Upper lobe of left lung (tissue), 6 donors: ENCODE results near the gene ST13. TPM values are rescaled to one million over a fixed set of nuclear protein-coding genes. Genes with fewer than 3 reads are reported as not detected.

ENCODE experiments used
- ATAC-seq, 2 donors: fragments of 200-7000 bp; cut with Tn5 transposase; one replicate each; pipeline ENCODE4 v1.9.1; 2022; ENCODE audit warnings: mild to moderate bottlenecking in 2 of 2, moderate library complexity in 2 of 2; ENCODE audit not compliant: low FRiP score in 2 of 2
- DNase-seq, 2 donors: peaks; one replicate each; pipeline ENCODE4 v3.0.0-alpha.2; 2019 to 2020
- H3K27ac ChIP-seq, 4 donors: fragments of 200-600 bp; sonication (generic); one replicate each; pipeline ENCODE4 v1.5.1; 2016 to 2019
- H3K27me3 ChIP-seq, 4 donors: fragments of 200-600 bp; sonication (generic); one replicate each; pipeline ENCODE4 v1.5.1; 2017 to 2019
- H3K36me3 ChIP-seq, 4 donors: fragments of 200-600 bp; sonication (generic); one replicate each; pipeline ENCODE4 v1.5.1; 2016 to 2019
- H3K4me1 ChIP-seq, 4 donors: fragments of 200-600 bp; sonication (generic); one replicate each; pipeline ENCODE4 v1.5.1; 2018 to 2019
- H3K4me3 ChIP-seq, 4 donors: fragments of 200-600 bp; sonication (generic); one replicate each; pipeline ENCODE4 v1.5.1; 2017 to 2019; ENCODE audit warnings: mild to moderate bottlenecking in 2 of 4, moderate library complexity in 1 of 4
- H3K9me3 ChIP-seq, 4 donors: fragments of 200-600 bp; sonication (generic); one replicate each; pipeline ENCODE4 v1.5.1; 2018 to 2019
- CTCF ChIP-seq, 6 experiments: fragments of 450-650 bp in 4 of 6; fragments of 200-600 bp in 2 of 6; sonication (generic) in 2 of 6; IDR thresholded peaks; one replicate each; pipeline ENCODE4 v1.5.1; 2016 to 2019; ENCODE audit warnings: antibody characterized with exemption in 6 of 6
- EP300 ChIP-seq, 4 donors: sonication (generic); formaldehyde crosslinking; IDR thresholded peaks; one replicate each; pipeline ENCODE4 v1.5.1; 2017; ENCODE audit warnings: antibody characterized with exemption in 4 of 4, control low read depth in 2 of 4
- POLR2A ChIP-seq, 4 donors: fragments of 450-650 bp; IDR thresholded peaks; one replicate each; pipeline ENCODE4 v1.5.1; 2016 to 2017; ENCODE audit warnings: antibody characterized with exemption in 4 of 4, mild to moderate bottlenecking in 2 of 4
- POLR2AphosphoS5 ChIP-seq, 2 donors: sonication (generic); formaldehyde crosslinking; IDR thresholded peaks; one replicate each; pipeline ENCODE4 v1.5.1; 2017; ENCODE audit warnings: antibody characterized with exemption in 2 of 2
- WGBS, 2 donors: methylation state at CpG; one replicate each; pipeline ENCODE4 v1.1.5; 2017 to 2018; 5-methylcytosine and 5-hydroxymethylcytosine counted together
- total RNA-seq, 6 donors: library from RNA; depleted of rRNA in 4 of 6; stranded (reverse); fragments of >200 nt in 4 of 6; gene quantifications; one replicate each; pipeline versions ENCODE4 v1.1.0 to v1.2.1, GENCODE V29; 2016 to 2021
- donor health status: DM: no; HTN: no; CAD: no; lungs with moderate emphysema.
- donor health status: DM: no; HTN: yes; CAD: no; lungs with severe emphysema.

The ST13 gene
- total RNA-seq, 6 donors from 2014 or later = 85.2 to 188 (median 119) TPM

DNA sequence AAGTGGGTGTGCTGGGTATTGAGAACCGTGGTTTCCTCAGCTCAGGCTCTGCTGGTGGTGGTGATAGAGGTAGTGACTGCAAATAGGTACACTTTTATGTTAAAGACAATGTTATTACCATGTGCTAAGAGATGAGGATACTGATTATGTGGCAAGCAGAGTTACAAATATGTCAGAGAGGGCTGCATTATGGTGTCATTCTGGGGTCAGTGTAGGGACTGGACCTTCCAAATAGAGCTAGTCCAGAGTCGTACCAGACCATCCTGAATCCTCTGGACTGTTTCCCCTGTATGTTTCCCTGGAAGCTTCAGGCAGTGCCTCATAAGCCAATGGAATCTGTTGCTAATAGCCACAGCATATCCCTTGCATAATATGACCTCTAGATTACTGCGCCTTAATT lies 5.6 kb upstream of the ST13 start, which contains the start of gene DNAJB7:
TSS of gene DNAJB7 (minus strand) at position 101 of the 400 bp plus-strand sequence. CDS start 119 bp downstream, outside the sequence.
- Histone ChIP-seq H3K27ac (no peak within 1 kb of the TSS), H3K4me1 (peaks cover 12 to 19% (median 14%) of the 10 kb centered on the region in 4 donors), H3K27me3 (no peaks in the 10 kb centered on the region), H3K36me3 (peaks cover 0 to 13% (median 0%) of the 10 kb centered on the region in 4 donors), H3K9me3 (no peaks in the 10 kb centered on the region), H3K4me3 (no peak within 1 kb of the TSS)
- TF ChIP-seq POLR2AphosphoS5 (IDR thresholded peaks at IDR 0.05) = no peak
- TF ChIP-seq EP300 (IDR thresholded peaks at IDR 0.05) = no peak
- no peak for TF ChIP-seq POLR2A (IDR thresholded peaks at IDR 0.05)
- no peak for TF ChIP-seq CTCF (IDR thresholded peaks at IDR 0.05)
- WGBS, 2 donors = 94 to 97% methylated on average over 3 of the region's 3 CpGs
- DNase-seq (no peak), ATAC-seq (no peak)

- WGBS, 2 donors = 5 to 6% methylated on average over 12 to 18 of the region's 18 CpGs
- no peaks in the 10 kb centered on the region for H3K9me3 ChIP-seq
- no peak for ATAC-seq
- H3K27ac ChIP-seq = peak overlapping the region; percentile 96 to 98 (median 97)
- H3K4me1 ChIP-seq = peaks cover 35 to 50% (median 43%) of the 10 kb centered on the region in 4 donors
- peaks cover 0 to 12% (median 0%) of the 10 kb centered on the region in 4 donors for H3K36me3 ChIP-seq
- no peaks in the 10 kb centered on the region for H3K27me3 ChIP-seq
- no peak for DNase-seq
- H3K4me3 ChIP-seq = peak overlapping the region; percentile 39 to 87 (median 75)
- TF ChIP-seq POLR2A (IDR thresholded peaks at IDR 0.05) = no peak
- TF ChIP-seq CTCF (IDR thresholded peaks at IDR 0.05) = no peak
- TF ChIP-seq EP300 (IDR thresholded peaks at IDR 0.05) = no peak
- no peak for TF ChIP-seq POLR2AphosphoS5 (IDR thresholded peaks at IDR 0.05)
These were observed 943 bp upstream of the ST13 start for GRCh38 chr22:40857309-40857855.

DNA sequence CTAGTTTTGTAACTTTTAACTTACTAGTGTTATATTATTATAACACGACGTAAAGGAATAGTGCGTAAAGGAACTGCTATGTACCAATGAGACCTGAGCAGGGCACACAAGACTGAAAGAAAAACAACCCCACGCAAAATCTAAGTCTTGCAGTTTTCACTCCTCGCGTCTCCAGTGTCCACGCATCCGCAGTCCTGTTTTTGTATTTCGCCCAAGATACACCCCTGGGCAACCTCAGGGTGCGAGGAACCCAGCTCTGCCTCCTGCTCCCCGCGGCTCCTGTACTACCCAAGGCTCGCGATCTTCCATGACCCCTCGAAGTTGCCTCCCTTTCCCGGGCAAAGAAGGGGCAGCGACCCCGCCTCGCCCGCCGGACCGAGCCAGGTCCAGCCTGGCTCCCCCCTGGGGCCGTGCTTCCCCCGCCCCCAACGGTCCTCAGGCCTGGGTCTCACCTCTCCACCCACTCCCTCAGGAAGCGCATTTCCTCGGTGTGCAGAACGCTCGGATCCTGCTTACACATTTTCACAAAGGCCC lies 393 bp downstream of the ST13 start:
- H3K27me3 ChIP-seq = no peaks in the 10 kb centered on the region
- peaks cover 0 to 1% (median 0%) of the 10 kb centered on the region in 4 donors for H3K36me3 ChIP-seq
- 0 to 1% methylated on average over 20 to 26 of the region's 29 CpGs for WGBS, 2 donors
- no peaks in the 10 kb centered on the region for H3K9me3 ChIP-seq
- ATAC-seq = peak; percentile 42 to 56
- peak overlapping the region; percentile 96 to 98 (median 97) for H3K27ac ChIP-seq
- peak overlapping the region; percentile 67 to 87 (median 75) for H3K4me3 ChIP-seq
- peaks cover 35 to 50% (median 44%) of the 10 kb centered on the region in 4 donors for H3K4me1 ChIP-seq
- TF ChIP-seq POLR2A (IDR thresholded peaks at IDR 0.05) = no peak
- TF ChIP-seq POLR2AphosphoS5 (IDR thresholded peaks at IDR 0.05) = no peak
- TF ChIP-seq EP300 (IDR thresholded peaks at IDR 0.05) = no peak
- no peak for TF ChIP-seq CTCF (IDR thresholded peaks at IDR 0.05)
- peak in 1 of 2 donors; percentile 25 for DNase-seq

DNA sequence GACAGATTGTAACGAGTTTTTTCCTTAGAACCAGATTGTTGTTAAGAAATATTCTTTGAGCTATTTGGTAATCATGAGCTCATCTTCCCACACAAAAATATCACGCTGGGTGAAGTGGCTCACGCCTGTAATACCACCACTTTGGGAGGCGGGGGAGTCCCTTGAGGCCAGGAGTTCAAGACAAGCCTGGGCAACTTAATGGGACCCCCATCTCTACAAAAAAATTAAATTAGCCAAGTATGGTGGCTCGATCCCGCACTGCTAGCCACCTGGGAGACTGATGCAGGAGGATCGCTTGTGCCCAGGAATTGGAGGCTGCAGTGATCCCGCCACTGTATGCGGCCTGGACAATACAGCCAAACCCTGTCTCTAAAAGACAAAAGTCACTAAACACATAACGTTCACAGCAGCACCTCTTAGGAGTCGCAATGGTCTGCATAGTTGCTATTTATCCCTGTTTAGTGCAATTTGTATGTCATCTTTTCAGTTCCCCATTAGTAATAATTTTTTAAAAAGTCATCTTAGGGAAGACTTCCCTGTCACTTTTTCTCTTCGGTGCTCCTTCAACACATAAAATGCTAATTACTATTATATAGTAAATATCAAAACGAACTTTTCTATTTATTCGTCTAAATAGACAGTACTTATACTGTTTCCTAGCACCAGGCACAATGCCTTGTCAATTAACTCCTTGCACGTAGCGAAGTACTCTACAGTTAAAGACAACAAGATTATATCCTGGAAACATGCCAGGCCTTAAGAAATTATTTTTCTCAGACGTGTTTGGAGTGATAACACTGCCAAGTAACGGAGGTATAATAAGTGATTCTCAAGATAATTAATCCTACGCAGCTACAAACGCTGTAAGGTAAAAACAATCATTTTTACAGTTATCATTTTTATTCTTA lies 1.1 kb downstream of the ST13 start:
- H3K9me3 ChIP-seq = no peaks in the 10 kb centered on the region
- no peak for ATAC-seq
- no peak for DNase-seq
- H3K4me3 ChIP-seq = peak overlapping the region; percentile 67 to 87 (median 75)
- TF ChIP-seq CTCF (IDR thresholded peaks at IDR 0.05) = no peak
- no peak for TF ChIP-seq POLR2AphosphoS5 (IDR thresholded peaks at IDR 0.05)
- TF ChIP-seq EP300 (IDR thresholded peaks at IDR 0.05) = no peak
- H3K4me1 ChIP-seq = peaks cover 35 to 50% (median 44%) of the 10 kb centered on the region in 4 donors
- H3K36me3 ChIP-seq = peaks cover 0 to 3% (median under 1%) of the 10 kb centered on the region in 4 donors
- no peaks in the 10 kb centered on the region for H3K27me3 ChIP-seq
- WGBS, 2 donors = 31 to 32% methylated on average over 19 to 20 of the region's 20 CpGs
- peak overlapping the region; percentile 96 to 98 (median 97) for H3K27ac ChIP-seq
